Activated T-helper 9 cell treated with anti-CD3 and anti-CD28 coated beads, Interleukin-2, amount 50 U/mL, for 16 hours (primary cell): ENCODE data around the gene TEX14.

Source experiments
- DNase-seq: peaks from one replicate; pipeline ENCODE4 v3.0.0-alpha.2; 2020; ENCODE audit warnings: low read depth

Gene TEX14, protein sequence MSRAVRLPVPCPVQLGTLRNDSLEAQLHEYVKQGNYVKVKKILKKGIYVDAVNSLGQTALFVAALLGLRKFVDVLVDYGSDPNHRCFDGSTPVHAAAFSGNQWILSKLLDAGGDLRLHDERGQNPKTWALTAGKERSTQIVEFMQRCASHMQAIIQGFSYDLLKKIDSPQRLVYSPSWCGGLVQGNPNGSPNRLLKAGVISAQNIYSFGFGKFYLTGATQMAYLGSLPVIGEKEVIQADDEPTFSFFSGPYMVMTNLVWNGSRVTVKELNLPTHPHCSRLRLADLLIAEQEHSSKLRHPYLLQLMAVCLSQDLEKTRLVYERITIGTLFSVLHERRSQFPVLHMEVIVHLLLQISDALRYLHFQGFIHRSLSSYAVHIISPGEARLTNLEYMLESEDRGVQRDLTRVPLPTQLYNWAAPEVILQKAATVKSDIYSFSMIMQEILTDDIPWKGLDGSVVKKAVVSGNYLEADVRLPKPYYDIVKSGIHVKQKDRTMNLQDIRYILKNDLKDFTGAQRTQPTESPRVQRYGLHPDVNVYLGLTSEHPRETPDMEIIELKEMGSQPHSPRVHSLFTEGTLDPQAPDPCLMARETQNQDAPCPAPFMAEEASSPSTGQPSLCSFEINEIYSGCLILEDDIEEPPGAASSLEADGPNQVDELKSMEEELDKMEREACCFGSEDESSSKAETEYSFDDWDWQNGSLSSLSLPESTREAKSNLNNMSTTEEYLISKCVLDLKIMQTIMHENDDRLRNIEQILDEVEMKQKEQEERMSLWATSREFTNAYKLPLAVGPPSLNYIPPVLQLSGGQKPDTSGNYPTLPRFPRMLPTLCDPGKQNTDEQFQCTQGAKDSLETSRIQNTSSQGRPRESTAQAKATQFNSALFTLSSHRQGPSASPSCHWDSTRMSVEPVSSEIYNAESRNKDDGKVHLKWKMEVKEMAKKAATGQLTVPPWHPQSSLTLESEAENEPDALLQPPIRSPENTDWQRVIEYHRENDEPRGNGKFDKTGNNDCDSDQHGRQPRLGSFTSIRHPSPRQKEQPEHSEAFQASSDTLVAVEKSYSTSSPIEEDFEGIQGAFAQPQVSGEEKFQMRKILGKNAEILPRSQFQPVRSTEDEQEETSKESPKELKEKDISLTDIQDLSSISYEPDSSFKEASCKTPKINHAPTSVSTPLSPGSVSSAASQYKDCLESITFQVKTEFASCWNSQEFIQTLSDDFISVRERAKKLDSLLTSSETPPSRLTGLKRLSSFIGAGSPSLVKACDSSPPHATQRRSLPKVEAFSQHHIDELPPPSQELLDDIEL (N-terminal part only)

DNA sequence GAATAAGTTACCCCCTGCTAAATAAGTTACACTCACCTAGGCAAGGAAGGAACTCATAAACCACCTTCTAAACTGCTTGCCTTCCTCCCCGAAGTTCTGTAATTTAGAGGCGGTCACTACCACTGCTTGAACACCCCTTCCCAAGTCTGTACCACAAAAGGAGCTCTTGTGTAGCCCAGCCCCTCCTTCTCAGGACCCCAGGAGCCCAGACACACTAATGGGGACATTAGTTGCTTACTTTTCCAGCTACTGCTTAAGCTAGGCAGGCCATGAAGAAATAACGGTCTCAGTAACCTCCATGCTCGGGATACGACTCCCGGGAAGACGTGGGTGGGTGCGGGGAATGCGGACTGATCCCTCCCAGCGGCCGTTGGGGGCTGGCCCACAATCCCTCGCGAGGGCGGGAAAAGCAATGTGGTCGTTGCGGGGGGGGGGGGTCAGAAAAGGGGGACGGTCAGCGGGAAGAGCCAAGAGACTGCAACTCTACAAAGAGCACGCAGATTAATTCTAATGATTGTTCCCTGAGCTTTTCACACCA, at the start of gene TEX14:
Gene TEX14, minus strand, starts transcription at position 345 of the 538 bp plus-strand sequence. CDS start 40,044 bp downstream, outside the sequence.
- DNase-seq, result no peak

DNA sequence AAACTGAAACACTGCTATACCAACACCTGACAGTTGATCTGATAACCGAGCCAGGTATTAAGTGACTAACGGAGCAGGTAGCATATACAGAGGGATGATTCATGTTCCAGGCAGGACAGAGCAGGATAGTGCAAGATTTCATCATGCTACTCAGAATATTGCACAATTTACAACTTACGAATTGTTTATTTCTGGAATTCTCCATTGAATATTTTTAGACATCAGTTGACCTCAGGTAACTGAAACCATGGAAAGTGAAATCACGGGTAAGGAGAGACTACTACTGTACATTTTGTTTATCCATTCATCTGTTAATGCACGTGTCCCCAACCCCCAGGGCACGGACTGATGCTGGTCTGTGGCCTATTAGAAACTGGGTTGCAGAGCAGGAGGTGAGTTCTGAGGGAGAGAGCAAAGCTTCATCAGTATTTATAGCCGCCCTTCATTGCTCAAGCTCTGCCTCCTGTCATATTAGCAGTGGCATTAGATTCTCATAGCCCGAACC, 49.3 kb upstream of the TEX14 start:
- no peak for DNase-seq

DNA sequence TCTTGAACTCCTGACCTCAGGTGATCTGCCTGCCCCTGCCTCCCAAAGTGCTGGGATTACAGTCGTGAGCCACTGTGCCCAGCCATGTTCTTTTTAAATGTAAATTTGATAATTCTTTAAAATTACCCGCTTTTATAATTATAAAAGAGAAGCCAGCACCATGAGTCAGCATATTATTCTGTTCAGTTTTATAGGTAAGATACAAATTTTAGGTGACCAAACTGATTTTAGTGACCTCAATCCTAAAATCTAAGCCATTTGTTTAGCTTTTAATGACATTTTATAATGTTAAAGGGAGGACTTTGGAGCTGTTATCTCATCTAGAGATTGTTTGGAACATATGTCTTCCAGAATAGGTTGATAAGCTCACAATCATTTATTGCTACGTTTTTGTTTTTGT, 43.0 kb upstream of the TEX14 start:
- DNase-seq, result no peak

DNA sequence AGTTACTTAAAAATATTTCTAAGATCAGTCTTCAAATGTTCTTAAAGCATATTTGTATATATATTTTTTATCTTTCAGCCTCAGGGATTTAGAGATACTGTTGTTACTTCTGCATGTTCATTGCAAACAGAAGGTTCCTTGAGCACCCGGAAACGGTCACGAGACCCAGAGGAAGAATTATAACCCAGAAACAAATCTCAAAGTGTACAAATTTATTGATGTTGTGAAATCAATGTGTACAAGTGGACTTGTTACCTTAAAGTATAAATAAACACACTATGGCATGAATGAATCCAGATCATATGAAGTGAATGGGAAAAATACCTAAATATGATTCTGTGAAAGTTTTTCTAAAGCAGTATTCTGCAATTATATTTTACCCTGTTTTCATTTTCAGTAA, 42.2 kb upstream of the TEX14 start:
- no peak for DNase-seq

DNA sequence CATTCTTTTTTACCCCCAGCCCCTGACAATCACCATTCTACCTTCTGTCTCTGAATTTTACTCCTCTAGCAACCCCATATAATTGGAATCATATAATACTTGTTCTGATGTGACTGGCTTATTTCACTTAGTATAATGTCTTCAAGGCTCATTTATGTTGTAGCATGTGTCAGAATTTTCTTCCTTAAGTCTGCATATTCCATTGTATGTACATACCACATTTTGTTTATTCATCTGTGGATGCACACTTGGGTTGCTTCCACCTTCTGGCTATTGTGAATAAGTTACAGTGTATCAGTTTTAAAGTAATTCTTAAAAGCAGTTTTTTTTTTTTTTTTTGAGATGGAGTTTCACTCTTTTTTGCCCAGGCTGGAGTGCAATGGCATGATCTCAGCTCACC, 39.1 kb upstream of the TEX14 start:
- no peak for DNase-seq

DNA sequence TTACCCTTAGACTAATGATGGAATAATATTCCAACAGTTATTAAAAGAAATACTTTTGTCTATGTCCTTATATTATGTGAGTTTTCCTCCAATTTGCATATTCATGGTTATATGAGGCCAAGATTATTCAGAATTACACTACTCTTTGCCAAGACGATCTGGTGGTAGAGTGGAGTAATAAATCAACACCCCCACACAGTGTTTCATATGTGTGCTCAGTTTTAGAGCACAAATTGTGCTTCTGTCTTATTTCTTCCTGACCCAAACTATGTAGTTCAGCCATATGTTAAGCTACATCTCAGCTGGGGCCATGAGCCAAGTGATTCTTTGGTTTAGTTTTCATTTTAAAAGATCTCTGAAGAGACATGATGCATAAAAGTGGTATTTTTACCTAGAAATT, 37.0 kb upstream of the TEX14 start:
- DNase-seq, result no peak

DNA sequence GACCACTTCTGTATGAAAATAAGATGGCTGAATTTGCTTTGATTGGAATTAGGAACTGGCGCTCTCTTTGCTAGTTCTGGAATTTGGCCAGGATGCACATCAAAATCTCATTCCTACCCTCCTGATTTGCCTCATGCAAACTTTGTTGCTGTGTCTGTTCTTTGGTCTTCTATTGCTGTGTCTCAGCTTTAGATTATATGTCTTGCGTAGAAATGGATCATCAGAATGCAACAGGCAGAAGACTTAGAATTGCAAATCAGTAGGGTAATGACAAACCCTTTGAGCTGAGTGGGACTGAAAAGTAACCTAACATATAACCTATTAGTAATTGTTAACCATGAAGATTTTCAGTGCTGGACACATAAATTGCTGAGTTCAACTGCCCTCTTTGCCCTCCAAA, 30.9 kb upstream of the TEX14 start:
- DNase-seq, result no peak

DNA sequence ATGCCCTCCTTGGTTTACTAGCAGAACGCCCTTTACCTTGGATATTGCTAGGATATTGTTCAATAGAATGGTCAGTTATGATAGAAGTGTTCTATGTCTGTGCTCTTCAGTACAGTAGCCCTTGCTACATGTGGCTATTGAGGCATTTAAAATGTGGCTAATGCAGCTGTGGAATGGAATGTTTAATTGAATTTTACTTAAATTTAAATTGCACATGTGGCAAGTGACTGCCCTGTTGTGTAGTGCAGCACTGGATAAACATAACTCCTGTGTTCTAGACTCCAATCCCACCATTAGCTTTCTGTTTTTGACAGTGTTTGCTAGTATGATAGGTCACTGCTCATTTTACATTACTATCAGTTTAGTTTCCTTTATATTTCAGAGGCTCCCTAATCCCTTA, 30.4 kb upstream of the TEX14 start:
- DNase-seq, result no peak

DNA sequence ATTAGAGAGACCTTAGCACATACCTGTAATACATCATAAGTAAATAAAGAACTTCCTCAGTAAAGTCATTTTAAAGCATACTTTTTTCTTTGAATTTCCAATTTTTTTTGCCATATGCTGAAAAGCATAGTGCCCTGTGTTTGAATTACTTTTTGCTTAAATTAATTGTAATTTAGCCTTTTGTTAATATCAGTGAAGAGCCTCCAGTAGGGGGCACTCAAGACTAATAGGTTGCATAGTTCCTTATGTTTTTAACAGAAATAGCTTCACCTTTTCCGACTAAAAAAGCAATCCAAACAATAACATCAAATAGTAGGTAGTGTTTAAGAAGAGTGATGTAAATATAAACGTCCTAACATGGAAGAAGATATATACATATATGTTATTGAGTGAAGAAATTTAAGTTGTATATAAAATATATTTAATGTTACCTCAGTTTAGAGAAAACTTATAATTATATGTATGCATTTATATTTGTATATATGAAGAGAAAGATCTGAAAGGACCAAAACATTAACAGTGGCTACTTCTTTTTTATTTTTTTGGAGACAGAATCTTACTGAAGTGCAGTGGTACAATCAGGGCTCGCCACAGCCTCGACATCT, 19.2 kb upstream of the TEX14 start:
- no peak for DNase-seq

DNA sequence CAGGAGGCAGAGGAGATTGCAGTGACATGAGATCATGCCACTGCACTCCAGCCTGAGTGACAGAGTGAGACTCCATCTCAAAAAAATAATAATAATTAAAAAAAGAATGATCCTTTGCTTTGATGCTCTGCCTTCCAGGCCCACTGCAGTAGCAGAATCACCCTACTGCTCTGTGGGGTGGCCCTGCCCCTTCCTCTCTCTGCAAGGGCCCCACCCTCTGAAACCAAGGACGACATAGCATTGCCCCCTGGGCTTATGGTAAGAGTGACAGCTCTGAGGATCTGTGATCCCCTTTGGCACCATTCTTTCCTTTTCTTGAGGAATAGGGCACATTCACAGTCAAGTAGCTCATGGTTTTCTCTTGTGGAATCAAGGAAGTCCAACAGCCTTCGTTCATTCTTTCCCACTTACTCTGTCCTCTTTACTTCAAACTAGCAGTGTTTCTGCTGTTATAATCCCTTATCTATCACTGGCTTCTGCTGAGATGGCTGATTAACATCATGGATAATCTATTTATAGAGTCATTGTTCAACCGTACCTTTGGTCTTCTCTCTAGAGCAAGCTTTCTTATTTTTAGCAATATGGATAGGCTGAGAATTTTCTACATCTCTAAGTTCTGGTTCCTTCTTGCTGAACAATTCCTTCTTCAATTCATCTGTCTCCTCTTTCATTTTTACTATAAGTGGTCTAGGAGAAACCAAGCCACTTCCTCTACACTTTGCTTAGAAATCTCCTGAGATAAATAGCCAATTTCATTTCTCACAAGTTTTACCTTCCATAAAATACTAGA, 14.7 kb upstream of the TEX14 start:
- DNase-seq, result no peak

DNA sequence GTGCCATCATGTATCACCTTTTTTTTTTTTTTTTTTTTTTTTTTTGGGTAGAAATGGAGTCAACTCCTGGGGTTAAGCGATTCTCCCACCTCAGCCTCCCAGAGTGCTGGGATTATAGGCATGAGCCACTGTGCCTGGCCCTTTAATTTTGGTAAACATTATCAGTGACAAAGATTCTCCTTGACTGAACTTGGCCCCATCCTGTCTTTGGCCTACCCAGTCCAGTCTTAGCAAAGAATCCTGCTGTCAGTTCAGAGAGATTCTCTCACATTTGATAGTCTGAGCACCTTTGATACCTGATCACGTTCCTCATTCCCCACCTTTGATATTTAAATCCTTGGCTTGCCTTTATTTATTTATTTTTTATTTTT, 12.1 kb upstream of the TEX14 start:
- DNase-seq, result no peak

DNA sequence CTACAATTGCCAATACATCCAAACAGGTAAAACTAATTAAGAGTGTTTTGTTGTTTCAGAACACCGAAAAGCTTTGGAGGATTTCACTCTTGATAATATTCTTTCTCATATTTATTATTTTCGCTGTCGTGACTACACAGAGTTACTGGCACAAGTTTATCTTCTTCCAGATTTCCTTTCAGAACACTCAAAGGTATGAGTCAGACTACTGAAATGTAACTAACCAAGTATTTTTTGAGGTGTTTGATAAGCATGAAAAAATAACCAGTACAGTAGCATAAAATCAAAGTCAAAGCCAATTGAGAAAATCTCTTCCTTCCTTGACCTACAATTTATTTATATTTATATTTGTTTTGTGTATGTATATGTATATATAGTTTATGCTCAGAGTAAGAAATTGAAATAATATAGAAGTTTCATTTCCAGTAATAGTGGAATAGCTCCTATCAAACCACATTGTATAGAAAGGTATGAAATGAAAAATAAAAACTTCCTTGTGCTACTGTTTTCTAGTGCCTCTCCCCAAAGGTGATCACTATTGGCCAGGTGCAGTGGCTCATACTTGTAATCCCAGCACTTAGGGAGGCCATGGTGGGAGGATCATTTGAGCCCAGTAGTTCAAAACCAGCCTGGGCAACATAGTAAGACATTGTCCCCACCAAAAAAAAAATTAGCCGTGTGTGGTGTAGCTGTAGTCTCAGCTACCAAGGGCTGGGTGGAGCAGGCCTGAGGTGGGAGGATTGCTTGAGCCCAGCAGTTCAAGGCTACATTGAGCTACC, 11.5 kb upstream of the TEX14 start:
- DNase-seq, result no peak

DNA sequence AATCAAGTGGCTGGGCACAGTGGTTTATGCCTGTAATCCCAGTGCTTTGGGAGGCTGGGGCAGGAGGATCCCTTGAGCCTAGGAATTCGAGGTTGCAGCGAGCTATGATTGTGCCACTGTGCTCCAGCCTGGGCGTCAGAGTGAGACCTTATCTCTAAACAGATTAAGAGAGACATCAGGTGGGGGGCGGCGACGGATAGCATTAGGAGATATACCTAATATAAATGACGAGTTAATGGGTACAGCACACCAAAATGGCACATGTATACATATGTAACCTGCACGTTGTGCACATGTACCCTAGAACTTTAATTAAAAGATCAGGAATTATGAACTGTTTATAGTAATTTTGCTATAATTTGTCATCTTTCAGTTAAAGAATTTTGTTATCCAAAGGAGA, 10.9 kb upstream of the TEX14 start:
- no peak for DNase-seq

DNA sequence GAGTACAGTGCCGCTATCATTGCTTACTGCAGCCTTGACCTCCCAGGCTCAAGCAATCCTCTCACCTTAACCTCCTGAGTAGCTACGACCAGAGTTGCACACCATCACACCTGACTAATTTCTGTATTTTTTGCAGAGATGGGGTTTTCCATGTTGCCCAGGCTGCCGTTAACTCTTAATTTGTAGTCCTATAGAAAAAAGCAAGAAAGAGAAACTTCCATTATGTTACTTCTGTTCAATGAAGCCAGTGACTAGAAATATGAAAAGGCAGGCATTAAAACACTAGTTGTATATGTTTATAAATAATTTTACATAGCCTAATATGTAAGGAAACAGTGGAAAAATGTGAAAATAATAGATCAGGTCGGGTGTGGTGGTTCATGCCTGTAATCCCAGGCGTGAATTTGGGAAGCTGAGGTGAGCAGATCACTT, 10.2 kb upstream of the TEX14 start:
- no peak for DNase-seq

DNA sequence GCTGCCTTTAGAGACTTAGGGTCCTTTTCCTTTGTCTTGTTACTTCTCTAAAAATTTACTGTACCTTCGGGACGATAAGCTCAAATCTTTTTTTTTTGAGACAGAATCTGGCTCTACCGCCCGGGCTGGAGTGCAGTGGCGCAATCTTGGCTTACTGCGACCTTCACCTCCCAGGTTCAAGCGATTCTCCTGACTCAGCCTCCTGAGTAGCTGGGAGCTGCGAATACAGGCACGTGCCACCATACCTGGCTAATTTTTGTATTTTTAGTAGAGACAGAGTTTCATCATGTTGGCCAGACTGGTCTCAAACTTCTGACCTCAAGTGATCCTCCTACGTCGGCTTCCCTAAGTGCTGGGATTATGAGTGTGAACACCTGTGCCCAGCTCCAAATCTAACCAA, 7.9 kb upstream of the TEX14 start:
- DNase-seq, result no peak

DNA sequence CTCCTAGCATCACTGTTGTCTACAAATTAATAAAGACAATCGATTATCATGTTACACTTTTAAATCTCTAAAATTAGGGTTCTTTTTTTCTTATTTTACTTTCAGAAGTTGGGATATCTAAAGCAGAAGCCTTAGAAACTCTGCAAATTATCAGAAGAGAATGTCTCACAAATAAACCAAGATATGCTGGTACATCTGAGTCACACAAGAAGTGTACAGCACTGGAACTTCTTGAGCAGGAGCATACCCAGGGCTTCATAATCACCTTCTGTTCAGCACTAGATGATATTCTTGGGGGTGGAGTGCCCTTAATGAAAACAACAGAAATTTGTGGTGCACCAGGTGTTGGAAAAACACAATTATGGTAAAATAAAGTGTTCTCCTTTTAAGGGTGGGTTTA, 3.0 kb upstream of the TEX14 start:
- DNase-seq, result no peak

DNA sequence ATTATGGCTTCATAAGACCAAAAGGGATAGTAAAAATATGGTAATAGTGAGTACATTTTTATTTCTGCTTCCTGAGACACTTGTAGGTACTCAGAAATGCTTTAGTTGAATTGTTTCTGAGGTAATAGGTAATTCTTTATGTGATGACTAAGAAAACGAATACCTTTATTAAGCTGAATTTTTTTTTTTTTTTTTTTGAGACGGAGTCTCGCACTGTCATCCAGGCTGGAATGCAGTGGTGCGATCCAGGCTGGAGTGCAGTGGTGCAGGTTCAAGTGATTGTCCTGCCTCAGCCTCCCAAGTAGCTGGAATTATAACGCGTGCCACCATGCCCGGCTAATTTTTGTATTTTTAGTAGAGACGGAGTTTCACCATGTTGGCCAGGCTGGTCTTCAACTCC, 2.5 kb upstream of the TEX14 start:
- no peak for DNase-seq

DNA sequence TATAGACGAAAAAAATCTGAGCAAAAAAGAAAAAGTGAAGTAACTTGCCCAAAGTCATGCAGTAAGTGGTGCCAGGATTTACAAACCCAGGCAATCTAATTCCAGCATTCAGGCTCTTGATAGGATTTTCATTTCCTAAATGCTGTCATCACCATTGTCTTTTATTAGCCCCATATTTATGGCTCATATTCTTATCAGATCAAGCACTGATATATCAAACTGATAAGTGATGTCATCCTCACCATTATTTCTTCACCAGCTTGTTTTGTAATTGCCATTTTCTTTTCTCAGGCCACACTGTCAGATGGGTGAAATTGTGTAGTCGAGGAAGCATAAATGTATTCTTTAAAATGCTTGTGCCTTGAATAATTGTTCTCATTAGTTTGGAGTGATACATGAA, 1.9 kb upstream of the TEX14 start:
- no peak for DNase-seq

DNA sequence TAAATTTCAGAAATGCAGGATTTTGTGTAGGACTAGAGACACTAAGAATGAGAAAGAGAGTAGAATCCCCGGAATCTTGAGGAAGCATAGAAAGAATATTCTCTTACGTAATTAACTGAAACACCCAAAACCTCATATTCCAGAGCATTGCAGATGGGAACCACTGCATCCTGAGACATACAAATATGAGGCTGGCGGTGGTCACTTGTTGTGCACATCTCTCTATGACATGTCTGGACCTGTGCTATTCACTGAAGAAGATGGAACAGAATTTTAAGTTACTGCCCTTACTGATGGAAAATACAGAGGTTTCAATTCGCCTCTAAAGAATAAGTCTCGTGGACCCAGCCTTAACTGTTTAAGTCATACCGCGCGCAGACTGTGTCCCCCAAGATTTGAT, 1.4 kb upstream of the TEX14 start:
- no peak for DNase-seq
